Mesendoderm (in vitro differentiated cells): Measurements from ENCODE around the gene SPRR2A. TPM values are rescaled to one million over a fixed set of nuclear protein-coding genes. Genes with fewer than 3 reads are reported as not detected.
"Not testable (repeated sequence)": the region's sequence is repeated elsewhere in the genome, so short reads cannot be mapped to it uniquely, and the experiment has no call there.

Source experiments
- DNase-seq: peaks from one replicate; pipeline ENCODE4 v3.0.0; 2013
- H2AK5ac ChIP-seq: 2 replicates; pipeline ENCODE4 v1.6.1; 2013; ENCODE audit warnings: low read length, inconsistent platforms
- H2BK120ac ChIP-seq: 2 replicates; pipeline ENCODE4 v1.6.1; 2013; ENCODE audit warnings: low read depth, mild to moderate bottlenecking, low read length, moderate library complexity, mixed read lengths
- H2BK15ac ChIP-seq: replicated peaks from 2 replicates; pipeline ENCODE4 v1.6.1; 2013; ENCODE audit warnings: low read depth, mild to moderate bottlenecking, moderate library complexity
- H2BK5ac ChIP-seq: 2 replicates; pipeline ENCODE4 v1.6.1; 2013; ENCODE audit warnings: low read length, inconsistent platforms
- H3K18ac ChIP-seq: 2 replicates; pipeline ENCODE4 v1.6.1; 2013; ENCODE audit warnings: mild to moderate bottlenecking, low read length, mixed read lengths
- H3K23ac ChIP-seq: one replicate; pipeline ENCODE4 v1.6.1; 2013; ENCODE audit warnings: low read length
- H3K27ac ChIP-seq: 2 replicates; pipeline ENCODE4 v1.5.1; 2013; ENCODE audit warnings: low read depth, mild to moderate bottlenecking, inconsistent platforms, low read length, moderate library complexity
- H3K27me3 ChIP-seq: 2 replicates; pipeline ENCODE4 v1.6.1; 2013; ENCODE audit warnings: low read length, control low read depth, mild to moderate bottlenecking, inconsistent platforms; ENCODE audit not compliant: insufficient read depth, poor library complexity
- H3K36me3 ChIP-seq: 2 replicates; pipeline ENCODE4 v1.6.1; 2013; ENCODE audit warnings: low read length, inconsistent platforms; ENCODE audit not compliant: control insufficient read depth, insufficient read depth
- H3K4ac ChIP-seq: one replicate; pipeline ENCODE4 v1.6.1; 2013; ENCODE audit warnings: low read depth, mild to moderate bottlenecking, low read length, moderate library complexity
- H3K4me1 ChIP-seq: 2 replicates; pipeline ENCODE4 v1.6.1; 2013; ENCODE audit warnings: low read depth, low read length, inconsistent platforms; ENCODE audit not compliant: control insufficient read depth
- H3K4me2 ChIP-seq: 2 replicates; pipeline ENCODE4 v1.6.1; 2013; ENCODE audit warnings: low read length
- H3K4me3 ChIP-seq: 2 replicates; pipeline ENCODE4 v1.5.1; 2013; ENCODE audit warnings: mild to moderate bottlenecking, low read length
- H3K56ac ChIP-seq: one replicate; pipeline ENCODE4 v1.6.1; 2013; ENCODE audit warnings: low read length
- H3K79me1 ChIP-seq: 2 replicates; pipeline ENCODE4 v1.6.1; 2013; ENCODE audit warnings: low read length, inconsistent platforms
- H3K79me2 ChIP-seq: 2 replicates; pipeline ENCODE4 v1.6.1; 2013; ENCODE audit warnings: mild to moderate bottlenecking, low read length; ENCODE audit not compliant: control insufficient read depth, insufficient read depth
- H3K9ac ChIP-seq: 2 replicates; pipeline ENCODE4 v1.6.1; 2013; ENCODE audit warnings: low read length, inconsistent platforms
- H4K5ac ChIP-seq: one replicate; pipeline ENCODE4 v1.6.1; 2013; ENCODE audit warnings: low read length
- H4K8ac ChIP-seq: one replicate; pipeline ENCODE4 v1.6.1; 2013; ENCODE audit warnings: low read depth, mild to moderate bottlenecking, control low read depth, low read length, moderate library complexity
- WGBS: extraction: QIAGEN DNeasy Blood & Tissue Kit; methylation state at CpG from one replicate; pipeline ENCODE4 v1.1.7; 2013; ENCODE audit warnings: low lambda C conversion rate, missing lambda C conversion rate; ENCODE audit not compliant: insufficient coverage; ENCODE audit errors: extremely low coverage; 5-methylcytosine and 5-hydroxymethylcytosine counted together
- small RNA-seq: library from polyadenylated mRNA; stranded (forward); fragments of <200 nt; extraction: miRNeasy Mini kit (QIAGEN cat#:217004); gene quantifications from one replicate; pipeline ENCODE3, GENCODE V24; 2013; ENCODE audit not compliant: insufficient read depth

SPRR2A gene

DNA sequence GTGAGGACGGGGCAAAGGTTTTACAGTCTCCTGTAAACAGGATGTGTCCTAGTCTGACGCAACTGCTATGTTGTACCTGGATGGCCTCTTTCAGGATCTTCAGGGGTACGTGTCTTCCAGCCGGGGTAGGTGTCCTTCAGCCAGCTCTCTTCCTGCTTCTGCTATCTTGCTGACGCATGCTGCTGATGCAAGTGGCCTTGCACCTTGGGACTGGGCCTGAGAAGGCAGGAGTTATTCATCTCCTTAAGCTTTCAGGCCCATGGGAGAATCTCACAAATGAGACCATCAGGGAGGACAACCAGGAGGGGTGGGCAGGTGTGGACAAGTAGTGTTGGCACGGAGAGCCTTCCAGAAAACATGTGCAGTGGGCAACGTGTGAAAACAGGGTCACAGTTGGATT lies 34.2 kb downstream of the SPRR2A start:
- Histone ChIP-seq H2BK5ac (no peak overlapping the region), H4K8ac (no peak overlapping the region), H3K79me2 (no peaks in the 10 kb centered on the region), H3K4ac (no peak overlapping the region), H3K79me1 (no peaks in the 10 kb centered on the region), H3K4me3 (no peak overlapping the region), H3K56ac (no peak overlapping the region), H2BK120ac (no peak overlapping the region), H3K18ac (no peak overlapping the region), H2AK5ac (peak overlapping the region; percentile 49), H3K36me3 (no peaks in the 10 kb centered on the region), H3K9ac (no peak overlapping the region), H3K4me2 (no peak overlapping the region), H4K5ac (no peak overlapping the region), H3K27me3 (no peaks in the 10 kb centered on the region), H3K27ac (no peak overlapping the region), H3K4me1 (no peaks in the 10 kb centered on the region), H2BK15ac (no peak overlapping the region), H3K23ac (no peak overlapping the region)
- WGBS, result no CpG with 5 or more reads among the region's 7 CpGs
- no peak for DNase-seq

- not testable (repeated sequence) for H2BK15ac ChIP-seq, H3K23ac ChIP-seq, H3K56ac ChIP-seq, H3K9ac ChIP-seq, H3K4me1 ChIP-seq, H2BK5ac ChIP-seq, H3K4me2 ChIP-seq, H2BK120ac ChIP-seq, H3K79me2 ChIP-seq, H3K27me3 ChIP-seq, H4K5ac ChIP-seq, H3K79me1 ChIP-seq, H3K18ac ChIP-seq, H4K8ac ChIP-seq, DNase-seq, H3K4ac ChIP-seq, H3K4me3 ChIP-seq, H2AK5ac ChIP-seq, H3K36me3 ChIP-seq
- H3K27ac ChIP-seq, result peak overlapping the region; percentile 41
- no CpG with 5 or more reads among the region's 9 CpGs for WGBS
These were observed 35.0 kb downstream of the SPRR2A start for GRCh38 chr1:153022340-153022739.

DNA sequence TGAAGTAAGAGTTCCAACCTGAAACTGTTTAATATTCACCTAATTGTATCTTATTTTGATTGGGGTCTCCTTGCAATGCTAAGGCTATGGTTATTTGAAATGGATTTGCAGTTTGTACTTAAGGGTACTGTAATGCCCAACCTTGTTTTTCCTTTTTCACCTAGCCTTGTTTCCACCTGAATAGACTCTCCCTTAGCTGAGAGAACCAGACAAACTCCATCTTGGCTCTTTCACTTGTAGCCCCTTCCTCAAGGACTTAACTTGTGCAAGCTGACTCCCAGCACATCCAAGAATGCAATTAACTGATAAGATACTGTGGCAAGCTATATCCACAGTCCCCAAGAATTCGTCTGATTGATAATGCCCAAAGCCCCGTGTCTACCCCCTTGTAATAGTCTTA lies 35.5 kb downstream of the SPRR2A start:
- not testable (repeated sequence) for H3K79me2 ChIP-seq, H3K23ac ChIP-seq, H3K4me1 ChIP-seq, H2BK120ac ChIP-seq, H3K4me2 ChIP-seq, H3K9ac ChIP-seq, H2BK15ac ChIP-seq, H3K27me3 ChIP-seq, DNase-seq, H3K79me1 ChIP-seq, H2BK5ac ChIP-seq, H2AK5ac ChIP-seq, H3K4ac ChIP-seq, H3K36me3 ChIP-seq, H3K4me3 ChIP-seq, H3K18ac ChIP-seq, H4K5ac ChIP-seq, H3K27ac ChIP-seq, H3K56ac ChIP-seq, H4K8ac ChIP-seq
- WGBS, result no CpG with 5 or more reads among the region's 2 CpGs

GRCh38 chr1:153011235-153011758 lies 46.0 kb downstream of the SPRR2A start:
- not testable (repeated sequence) for H3K79me2 ChIP-seq, H3K56ac ChIP-seq, H3K4me3 ChIP-seq, H4K8ac ChIP-seq, H3K4ac ChIP-seq, H2AK5ac ChIP-seq, H3K27me3 ChIP-seq, H3K9ac ChIP-seq, H2BK5ac ChIP-seq, H3K36me3 ChIP-seq, H3K79me1 ChIP-seq, H4K5ac ChIP-seq, H3K27ac ChIP-seq, H3K23ac ChIP-seq, DNase-seq, H2BK15ac ChIP-seq, H3K4me2 ChIP-seq, H2BK120ac ChIP-seq, H3K4me1 ChIP-seq, H3K18ac ChIP-seq
- WGBS, result no CpG with 5 or more reads among the region's 8 CpGs

Small RNA genes lying within 50 kb of the gene (small RNA-seq; reads per million reads assigned to genes)
- gene AL356867.1 (not detected), gene RF00322 (not detected)
